GM12875 (cell line): ENCODE data around the gene ROBO1.

ENCODE experiments used
- H3K4me3 ChIP-seq: one replicate; pipeline ENCODE4 v1.5.1; 2011; ENCODE audit warnings: low read depth, low read length, control low read depth
- CTCF ChIP-seq: IDR thresholded peaks from 2 replicates; pipeline ENCODE4 v1.5.1; 2011; ENCODE audit warnings: low read depth, mild to moderate bottlenecking, control low read depth, inconsistent platforms, low read length, moderate library complexity, borderline replicate concordance; ENCODE audit not compliant: insufficient read depth

ROBO1 gene

GRCh38 chr3:79258479-79258878 lies 509.3 kb downstream of the ROBO1 start:
- H3K4me3 ChIP-seq: no peak overlapping the region
- TF ChIP-seq CTCF: no peak

GRCh38 chr3:79257791-79258190 lies 510.0 kb downstream of the ROBO1 start:
- no peak overlapping the region for H3K4me3 ChIP-seq

GRCh38 chr3:79255702-79256101 lies 512.1 kb downstream of the ROBO1 start:
- no peak overlapping the region for H3K4me3 ChIP-seq
- TF ChIP-seq CTCF: no peak

More at GRCh38 chr3:79257791-79258190, 510.0 kb downstream of the ROBO1 start:
- TF ChIP-seq CTCF: no peak

GRCh38 chr3:79255292-79255691 lies 512.5 kb downstream of the ROBO1 start:
- TF ChIP-seq CTCF: no peak
- no peak overlapping the region for H3K4me3 ChIP-seq

- no peak overlapping the region for H3K4me3 ChIP-seq
- TF ChIP-seq CTCF: no peak
Observed at GRCh38 chr3:79253704-79254103, 514.1 kb downstream of the ROBO1 start.

GRCh38 chr3:79253271-79253670 lies 514.5 kb downstream of the ROBO1 start:
- no peak for TF ChIP-seq CTCF
- H3K4me3 ChIP-seq: no peak overlapping the region

GRCh38 chr3:79250746-79251145 lies 517.1 kb downstream of the ROBO1 start:
- no peak for TF ChIP-seq CTCF
- H3K4me3 ChIP-seq: no peak overlapping the region
